NCI-H2029 treated with DMSO at 0.1 percent for 48 hours (cell line): Measurements from ENCODE around the gene HEATR5A.

ENCODE experiments used
- DNase-seq: peaks from one replicate; lab custom pipeline; 2025; lab: John Stamatoyannopoulos, UW

HEATR5A gene

DNA sequence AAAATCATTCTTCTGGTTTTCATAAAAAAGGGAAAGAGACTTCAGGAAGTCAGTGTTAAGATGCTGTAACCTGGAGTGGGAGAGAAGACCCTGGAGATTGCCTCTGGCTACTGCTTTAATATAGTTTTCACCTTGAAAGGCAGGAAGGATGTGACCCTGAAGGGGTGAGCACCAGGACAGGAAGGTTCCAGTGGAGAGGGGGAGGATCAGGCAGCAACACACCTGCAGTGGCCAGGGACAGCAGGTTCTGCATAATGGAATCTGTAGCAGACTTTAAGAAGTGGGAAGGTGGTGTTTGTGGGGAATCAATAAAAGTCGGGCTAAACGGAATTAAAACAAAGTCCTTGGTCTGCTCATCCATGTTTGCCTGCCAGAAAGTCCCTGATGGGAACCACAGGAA is 6.3 kb upstream of the HEATR5A start:
- DNase-seq: no peak

DNA sequence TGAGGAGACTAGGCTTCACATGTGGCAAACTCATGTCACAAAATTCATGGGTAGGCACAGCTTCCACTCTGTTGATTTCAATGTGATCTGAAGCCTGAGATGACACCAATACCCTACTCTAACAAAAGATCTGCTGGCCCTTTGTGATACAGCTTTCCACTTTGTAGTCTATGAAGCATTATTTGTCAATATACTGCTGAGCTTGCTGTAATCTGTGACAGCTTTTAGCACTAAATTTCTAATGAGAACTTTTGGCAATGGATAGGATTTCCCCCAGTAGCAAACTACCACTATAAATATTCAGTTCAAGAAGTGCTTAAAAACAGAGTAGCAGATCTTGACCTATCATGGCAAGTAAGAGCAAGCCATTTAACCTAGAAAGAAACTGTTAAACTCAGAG is 5.6 kb upstream of the HEATR5A start:
- no peak for DNase-seq

DNA sequence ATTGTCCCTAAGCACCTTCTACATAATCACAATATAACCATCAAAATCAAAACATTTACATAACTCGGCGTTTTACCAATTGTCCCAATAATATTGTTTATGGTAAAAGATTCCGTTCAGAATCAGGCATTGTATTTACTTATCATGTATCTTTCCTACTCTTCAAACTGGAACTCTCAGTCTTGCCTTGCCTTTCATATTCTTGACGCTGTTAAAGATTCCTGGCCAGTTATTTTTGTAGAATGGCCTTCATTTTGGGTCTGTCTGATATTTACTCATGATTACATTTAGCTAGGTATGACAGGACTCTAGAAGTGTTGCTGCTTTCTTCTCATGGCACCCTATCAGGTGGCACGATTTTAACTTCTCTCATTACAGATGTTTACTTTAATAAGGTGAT is 850 bp upstream of the HEATR5A start:
- DNase-seq: no peak

DNA sequence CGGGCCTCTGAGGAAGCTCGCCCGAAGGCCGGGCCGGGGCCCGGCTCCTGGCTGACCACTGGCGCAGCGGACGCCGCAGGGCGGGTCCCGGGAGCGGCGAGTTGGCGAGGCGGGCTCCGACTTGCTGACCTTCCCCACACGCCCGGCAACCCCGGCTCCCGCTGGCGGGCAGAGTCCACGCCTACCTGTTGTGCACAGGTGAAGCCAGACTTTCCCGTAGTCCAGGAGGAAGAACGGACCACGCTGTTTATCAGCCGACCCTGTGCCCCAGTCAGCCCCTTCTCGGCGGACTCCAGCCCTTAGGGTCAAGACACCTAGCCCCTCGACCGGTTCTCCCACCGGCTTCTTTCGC is 407 bp downstream of the HEATR5A start:
- peak; percentile 89 for DNase-seq

DNA sequence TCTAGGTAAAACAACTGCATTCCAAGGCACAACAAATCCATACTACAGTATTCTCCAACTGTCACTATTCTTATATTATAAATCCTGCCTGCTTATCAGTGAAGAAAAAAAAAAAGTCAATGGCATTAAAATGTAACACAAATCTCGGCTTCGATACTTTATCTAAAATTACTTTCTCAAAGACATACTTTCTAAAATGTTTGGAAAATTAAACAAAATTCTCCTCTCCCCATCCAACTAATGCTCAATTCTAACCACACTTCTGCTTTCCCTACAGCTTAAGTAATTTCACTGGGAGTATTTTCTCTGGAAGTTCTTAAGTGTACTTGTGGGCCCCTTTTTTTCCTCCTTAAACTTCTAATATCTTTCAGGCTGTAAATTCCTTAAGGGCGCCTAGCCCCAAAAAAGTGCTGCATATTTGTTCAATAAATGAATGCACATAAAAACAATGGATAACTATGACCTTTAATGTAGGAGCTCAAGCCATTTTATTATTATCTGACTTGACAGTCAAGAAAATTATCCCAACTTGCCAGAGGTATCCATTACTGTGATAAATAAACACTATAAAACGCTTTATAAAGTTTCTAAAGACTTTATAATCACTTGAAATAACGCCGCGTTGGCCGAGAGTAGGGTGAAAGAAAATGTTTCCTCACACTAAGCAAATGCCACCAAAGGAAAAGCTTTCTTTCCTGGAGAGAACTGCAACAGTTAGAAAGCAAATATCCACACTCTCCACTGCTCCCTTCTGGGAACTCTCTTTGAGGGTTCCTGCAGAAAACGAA is 977 bp downstream of the HEATR5A start:
- no peak for DNase-seq

DNA sequence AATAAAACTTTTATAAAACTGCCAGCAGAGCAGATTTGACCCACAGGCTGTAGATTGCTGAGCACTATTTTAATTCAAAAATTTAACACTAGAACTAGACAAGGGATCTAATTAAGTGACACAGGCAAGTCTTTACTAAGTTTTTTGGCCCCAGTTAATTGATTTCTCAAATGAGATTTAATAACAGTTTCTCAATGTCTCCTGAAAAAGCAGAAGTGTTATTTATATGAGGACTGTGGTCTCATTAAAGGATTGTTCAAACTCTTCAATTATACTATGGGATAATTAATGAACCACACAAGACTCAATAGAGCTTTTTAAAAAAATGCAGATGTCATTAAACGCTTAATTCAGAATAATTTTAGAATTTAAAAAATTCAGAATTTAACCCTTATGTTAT is 1.9 kb downstream of the HEATR5A start:
- DNase-seq: no peak

DNA sequence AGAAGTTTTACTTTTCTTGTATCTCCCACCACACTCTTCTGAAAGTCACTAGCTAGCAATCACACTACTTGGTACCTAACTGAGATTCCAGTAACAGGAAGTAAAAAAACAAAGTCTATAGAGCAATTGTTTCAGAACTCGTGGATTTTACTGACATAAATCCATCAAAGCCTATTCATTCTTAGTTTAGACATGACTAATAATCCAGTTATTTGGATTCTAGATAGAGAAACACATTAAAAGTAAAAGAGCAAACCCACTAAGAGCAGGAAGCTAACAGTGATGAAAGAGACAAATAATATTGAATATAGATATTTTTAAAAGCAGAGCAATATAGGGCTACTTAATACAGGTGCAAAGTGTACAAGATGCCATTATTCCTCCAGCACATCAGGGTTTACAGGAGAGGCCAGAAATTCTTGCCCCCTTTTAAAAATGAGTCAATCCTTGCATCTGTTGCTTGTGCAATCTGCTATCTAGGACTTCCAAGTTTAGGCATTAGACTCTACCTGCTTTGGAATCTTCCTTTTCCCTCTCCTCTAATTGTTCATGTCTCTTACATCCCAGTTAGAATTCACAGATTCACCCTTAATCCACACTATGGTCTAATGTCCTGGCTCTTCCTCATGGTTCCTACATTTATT is 6.0 kb downstream of the HEATR5A start:
- no peak for DNase-seq

DNA sequence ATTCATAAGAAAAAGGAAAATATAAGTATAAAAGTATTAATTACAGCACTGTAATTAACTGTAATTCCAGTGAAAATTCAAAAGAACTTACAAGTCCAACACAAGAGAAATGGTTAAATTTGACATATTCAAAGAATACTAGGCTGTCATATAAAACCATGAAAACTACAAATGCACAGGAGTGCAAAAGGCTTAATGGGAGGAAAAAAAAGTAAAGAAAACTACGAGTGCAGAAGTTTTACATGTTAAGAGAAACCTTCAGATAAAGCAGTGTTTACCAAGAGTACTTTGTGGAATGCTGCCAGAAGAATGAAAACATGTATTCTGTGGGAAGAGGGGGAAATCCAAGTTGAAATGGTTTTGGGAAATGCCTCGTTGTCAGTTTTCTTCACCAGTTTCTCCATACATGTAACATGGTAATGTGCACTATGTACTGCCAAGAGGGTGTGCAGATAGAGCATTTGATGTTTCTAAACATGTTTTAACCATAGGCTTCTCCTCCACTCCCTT is 9.1 kb downstream of the HEATR5A start:
- DNase-seq: no peak

DNA sequence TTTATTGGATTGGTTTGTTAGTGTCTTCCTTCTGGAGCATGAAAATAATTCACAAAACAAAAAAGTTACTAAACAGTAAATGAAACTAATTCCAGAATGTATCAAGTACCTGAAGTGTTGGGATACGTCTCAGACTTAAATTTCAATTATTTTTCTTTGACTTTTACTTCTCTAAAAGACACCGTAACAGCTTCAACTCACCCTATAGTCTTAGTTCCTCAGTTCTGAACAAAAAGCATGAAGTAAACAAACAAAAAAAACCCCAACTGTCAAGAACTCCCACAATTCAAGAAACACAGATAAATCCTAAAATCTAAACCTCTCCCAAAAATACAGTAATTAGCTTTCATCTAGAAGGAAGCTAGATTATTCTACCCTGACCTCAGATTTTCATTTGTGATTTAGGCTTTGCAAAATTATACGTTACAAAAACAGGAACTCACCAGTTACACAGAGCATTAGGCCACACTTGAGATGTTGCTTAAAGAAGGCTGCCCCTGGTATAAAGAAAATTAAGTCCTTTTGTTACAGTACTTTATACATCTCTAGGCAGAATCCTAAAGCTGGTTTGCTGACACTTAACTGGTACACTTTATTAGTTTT is 10.2 kb downstream of the HEATR5A start:
- DNase-seq: no peak

DNA sequence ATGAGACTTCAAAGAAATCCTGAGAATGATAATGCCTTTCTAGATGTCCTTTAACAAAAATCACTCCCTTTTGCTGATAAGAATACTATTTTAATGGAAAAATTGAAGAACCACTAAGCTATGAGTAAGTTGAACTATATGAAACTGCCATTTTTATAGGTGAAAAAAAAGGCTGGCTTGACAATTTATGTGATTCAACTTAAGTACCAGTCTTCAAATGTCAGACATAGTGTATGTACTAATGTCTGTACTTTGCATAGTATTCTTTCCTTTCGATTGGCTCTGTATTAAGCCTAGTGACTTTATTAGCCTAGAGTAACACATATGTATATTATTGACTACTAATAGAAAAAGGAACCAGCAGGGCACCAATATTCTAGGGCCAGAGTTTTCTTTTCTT is 11.9 kb downstream of the HEATR5A start:
- no peak for DNase-seq

DNA sequence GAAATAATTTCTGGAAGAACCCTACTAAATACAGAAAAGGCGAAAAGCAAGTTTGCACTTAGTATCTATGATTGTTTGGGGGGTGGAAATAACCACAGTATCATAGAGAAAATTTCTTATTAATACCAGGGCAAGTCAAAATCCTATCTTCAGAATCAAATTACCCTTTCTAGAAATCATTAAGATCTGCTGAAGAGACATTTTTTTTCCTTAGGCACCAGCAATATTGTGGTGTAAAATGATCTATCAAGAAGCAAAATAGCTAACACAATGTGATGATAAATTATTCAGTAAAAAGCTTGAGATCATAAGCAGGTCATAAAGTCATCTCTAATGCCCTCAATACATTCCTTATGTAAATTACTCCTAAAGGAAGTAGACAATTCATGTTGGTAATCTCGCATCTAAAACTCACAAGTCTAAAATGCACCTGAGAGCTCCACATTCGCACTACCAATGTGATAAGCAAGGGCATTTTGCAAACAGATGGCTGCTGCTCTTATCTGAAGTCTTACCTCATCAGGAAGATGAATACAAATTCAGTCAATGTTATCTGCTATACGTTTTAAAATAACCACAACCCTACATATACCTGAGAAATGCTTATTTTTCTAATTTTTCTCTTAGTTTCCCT is 14.6 kb downstream of the HEATR5A start:
- no peak for DNase-seq

DNA sequence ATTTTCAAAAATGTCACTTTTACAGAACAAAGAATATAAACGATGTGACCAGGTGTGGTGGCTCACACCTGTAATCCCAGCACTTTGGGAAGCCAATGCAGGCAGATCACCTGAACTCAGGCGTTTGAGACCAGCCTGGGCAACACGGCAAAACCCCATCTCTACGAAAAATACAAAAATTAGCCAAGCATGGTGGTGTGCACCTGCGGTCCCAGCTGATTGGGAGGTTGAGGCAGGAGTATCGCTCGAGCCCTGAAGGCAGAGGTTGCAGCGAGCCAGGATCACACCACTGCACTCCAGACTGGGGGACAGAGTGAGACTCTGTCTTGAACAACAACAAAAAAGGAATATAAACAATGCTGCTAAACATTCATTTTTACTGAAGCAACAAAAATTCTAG is 15.2 kb downstream of the HEATR5A start:
- no peak for DNase-seq

DNA sequence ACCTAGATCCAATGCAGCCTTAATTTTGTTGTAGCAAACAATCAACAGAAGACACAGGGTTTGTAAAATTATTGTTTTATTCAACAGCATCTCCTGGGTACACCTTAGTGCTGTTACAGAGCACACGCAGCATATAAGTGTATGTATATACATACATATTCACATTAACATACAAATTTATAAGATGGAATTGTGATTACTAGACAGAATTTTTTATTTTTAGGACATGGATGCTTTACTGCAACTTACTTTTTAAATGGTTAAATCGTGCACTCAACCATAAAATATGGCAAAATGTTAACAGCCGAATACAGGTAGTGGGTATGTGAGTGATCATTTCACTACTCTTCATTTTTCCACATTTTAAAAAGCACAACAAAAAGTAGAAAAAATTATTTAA is 16.6 kb downstream of the HEATR5A start:
- no peak for DNase-seq

DNA sequence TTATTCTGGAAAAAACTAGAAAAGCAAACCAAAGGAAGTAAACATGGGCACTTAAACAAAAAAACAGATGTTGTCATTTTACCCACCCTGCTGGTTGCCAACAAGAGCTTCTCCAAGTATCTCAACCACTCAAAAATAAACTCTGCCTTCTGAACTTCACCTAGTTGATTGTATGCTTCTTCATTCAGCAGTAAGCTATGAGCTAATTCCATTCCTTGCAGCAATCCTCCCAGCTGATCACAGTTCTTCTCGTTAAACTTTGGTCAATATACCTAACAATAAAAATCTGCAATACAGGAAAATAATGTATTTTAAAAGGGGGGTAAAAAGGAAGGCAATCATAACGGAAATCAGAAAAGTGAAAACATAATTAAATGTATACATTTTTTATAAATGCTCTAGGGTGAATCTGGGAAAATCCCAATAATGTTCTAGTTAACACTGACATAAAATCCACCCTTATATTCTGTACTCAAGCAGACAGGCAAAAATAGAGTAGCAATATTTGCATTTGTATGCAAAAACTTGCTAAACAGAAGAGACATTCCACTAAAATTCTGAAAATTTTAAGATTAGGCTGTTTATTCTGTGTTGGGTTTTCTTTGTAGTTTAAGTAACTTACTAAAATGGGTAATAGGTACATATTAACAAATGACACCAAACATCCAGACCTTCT is 17.4 kb downstream of the HEATR5A start:
- DNase-seq: no peak

DNA sequence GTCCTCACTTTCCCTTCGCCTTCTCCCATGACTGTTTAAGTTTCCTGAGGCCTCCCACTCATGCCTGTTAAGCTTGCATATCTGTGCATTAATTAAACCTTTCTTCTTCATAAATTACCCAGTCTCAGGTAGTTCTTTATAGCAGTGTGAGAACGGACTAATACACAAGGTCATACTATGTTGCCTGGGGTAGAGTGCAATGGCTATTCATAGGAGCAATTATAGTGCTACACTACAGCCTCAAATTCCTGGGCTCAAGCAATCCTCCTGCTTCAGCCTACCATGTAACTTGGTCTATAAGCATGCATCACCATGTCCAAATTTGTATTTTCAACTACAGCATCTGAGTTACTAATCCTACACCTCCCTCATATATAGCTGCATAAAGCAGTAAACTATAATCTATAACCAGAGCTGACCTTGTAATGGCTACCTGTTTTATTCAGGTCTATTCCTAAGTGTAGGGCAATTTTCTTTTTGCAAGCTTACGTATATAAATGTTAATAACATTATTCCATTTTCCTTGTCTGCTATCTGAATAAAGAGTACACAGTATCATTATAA is 18.9 kb downstream of the HEATR5A start:
- DNase-seq: no peak

DNA sequence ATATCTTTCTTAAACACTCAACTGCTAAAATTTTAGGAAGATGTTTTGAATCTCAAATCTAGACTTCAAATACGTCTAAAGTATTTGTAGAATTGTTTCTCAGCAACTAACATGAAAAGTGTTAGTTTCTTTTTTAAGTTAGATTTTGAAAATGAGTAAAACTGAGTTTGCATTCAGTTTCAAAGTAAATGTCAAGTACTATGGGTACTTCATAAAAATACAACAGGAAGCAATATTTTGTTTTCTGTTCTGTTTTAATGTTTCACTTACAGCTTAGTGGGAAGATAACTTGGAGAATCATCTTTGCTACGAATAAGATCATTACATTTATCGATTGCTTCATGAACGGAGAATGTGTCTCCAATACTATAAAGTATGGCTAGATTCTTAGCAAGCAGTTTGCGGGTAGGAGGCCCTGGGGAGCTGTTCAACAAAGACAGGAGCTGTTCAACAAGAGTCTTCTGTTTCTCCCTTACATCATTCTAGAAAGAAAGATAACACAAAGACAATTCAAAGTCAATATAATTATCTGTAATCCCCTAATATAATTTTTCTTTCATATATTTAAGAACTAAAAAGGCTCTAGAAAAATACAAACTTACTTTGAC is 20.2 kb downstream of the HEATR5A start:
- DNase-seq: no peak

DNA sequence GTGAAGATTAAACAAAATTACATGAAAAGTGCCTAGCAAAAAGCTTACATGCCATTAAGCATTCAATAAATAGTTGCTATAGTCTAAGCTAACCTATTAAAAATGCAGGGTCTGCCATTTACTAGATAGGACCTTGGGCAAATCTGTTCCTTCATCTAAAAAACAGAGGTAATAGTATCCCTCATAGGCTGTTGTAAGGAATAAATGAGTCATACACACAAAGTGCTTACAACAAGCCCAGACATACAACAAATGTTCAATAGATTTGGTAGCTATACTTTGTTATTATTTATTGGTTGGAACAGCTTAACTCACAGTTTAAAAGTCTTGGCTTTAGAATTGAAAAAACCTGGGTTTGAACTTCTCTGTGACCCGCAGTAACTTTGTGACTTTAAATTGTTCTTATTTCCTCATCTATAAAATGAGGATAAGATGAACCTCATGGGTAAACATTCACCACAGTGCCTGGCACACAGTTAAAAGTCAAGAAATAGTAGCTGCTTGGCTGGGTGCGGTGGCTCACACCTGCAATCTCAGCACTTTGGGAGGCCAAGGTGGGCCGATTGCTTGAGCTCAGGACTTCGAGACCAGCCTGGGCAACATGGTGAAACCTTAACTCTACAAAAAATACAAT is 24.7 kb downstream of the HEATR5A start:
- DNase-seq: no peak

DNA sequence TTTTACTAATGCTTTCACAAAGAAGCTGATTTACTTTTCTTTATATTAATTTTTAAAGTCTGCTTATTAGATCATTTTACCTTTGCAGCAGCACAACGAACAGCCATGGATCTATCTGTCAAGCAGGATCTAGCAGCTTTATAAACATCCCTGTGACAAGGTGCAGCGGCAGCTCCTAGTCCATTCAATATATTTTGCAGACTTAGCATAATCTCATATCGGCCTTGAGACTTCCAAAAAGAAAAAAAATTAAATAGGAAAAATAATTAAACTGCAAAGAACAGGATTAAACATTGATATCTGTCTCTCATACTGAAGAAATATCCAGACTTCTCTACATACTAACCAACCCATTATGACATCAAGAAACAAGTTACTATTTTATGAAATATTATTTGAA is 25.2 kb downstream of the HEATR5A start:
- DNase-seq: no peak

DNA sequence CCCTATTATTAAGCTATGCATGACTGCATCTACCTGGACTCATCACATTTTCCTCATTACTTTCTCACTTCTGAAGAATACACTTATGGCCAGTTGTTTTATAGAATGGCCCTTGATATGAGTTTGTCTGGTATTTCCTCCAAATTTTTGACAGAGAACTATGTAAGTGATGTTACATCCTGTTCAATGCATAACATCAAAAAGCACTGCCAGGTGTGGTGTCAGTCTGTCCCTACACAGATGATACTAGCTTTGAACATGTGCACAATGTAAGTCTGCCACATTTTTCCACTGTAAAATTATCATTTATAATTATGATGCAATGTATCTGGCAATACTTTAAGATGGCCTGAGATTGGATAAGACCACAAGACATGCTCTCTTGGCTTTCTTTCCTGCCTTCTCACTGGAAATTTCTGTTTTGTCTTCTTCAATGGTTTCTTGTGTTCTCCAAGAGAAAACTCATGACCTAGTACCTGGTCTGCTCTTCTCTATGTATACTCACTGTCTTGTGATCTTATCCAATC is 28.3 kb downstream of the HEATR5A start:
- DNase-seq: no peak

DNA sequence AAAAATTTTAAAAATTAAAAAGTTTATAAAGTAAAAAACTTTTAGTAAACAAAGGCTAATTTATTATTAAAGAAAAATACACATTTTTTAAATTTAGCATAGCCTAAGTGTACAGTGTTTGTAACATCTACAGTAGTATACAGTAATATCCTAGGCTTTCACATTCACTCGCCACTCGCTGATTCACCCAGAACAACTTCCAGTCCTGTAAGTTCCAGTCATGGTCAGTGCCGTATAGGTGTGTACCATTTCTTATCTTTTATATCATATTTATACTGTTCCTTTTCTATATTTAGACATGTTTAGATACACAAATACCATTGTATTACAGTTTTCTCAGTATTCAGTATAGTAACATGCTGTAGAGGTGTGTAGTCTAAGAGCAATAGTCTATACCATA is 28.9 kb downstream of the HEATR5A start:
- DNase-seq: no peak

DNA sequence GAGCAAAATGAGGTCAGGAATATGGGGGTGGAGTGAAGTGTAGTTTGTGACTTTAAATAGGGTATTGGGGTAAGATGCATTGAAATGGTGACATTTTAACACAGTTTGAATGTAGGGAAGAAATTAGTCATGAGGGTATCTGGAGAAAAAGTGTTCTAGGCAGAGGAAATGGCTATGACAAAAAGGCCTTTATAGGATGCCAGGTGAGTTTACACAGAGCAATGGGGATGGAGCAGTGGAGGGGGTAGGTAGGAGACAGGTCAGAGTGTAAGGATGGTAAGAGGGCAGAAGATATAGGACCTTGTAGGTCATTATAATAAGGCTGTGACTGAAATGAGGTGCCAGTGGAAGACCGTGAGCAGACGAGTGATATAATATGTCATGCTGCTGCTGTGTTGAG is 30.4 kb downstream of the HEATR5A start:
- DNase-seq: no peak
